ENCODE data around the gene GCC2.

GRCh38 chr2:108534584-108535356 is 85.8 kb downstream of the GCC2 start:
- TF ChIP-seq CTCF (IDR thresholded peaks at IDR 0.05; ENCODE audit: low read depth, low read length): no peak
- TF ChIP-seq POLR2A (IDR thresholded peaks at IDR 0.05; ENCODE audit: extremely low read depth, insufficient read length): no peak
